Left renal pelvis (tissue), 4 donors: ENCODE measurements around the gene EFHD1. TPM values are rescaled to one million over a fixed set of nuclear protein-coding genes. Genes with fewer than 3 reads are reported as not detected.
"Not testable (repeated sequence)": the region's sequence is repeated elsewhere in the genome, so short reads cannot be mapped to it uniquely, and the experiment has no call there.

Experiments
- DNase-seq, 4 donors: peaks; one replicate each; pipeline ENCODE4 v3.0.0-alpha.2; 2013; ENCODE audit warnings: low read depth in 4 of 4, low spot score in 3 of 4
- polyA plus RNA-seq, 4 donors: library from polyadenylated mRNA; unstranded; fragments of 120-200 nt; gene quantifications; one replicate each; pipeline ENCODE4 v1.2.1, GENCODE V29; 2013; ENCODE audit not compliant: insufficient read length in 4 of 4

Gene EFHD1
- polyA plus RNA-seq, 4 donors: 16.4 to 90.4 (median 74.1) TPM

GRCh38 chr2:232613538-232614134, 19.8 kb upstream of the EFHD1 start:
- no peak for DNase-seq

- DNase-seq: no peak
Observed at GRCh38 chr2:232615339-232615738, 18.1 kb upstream of the EFHD1 start.

GRCh38 chr2:232621186-232621585, 12.2 kb upstream of the EFHD1 start:
- no peak for DNase-seq

GRCh38 chr2:232622563-232622962, 10.8 kb upstream of the EFHD1 start:
- DNase-seq: no peak

GRCh38 chr2:232623768-232624765, 9.3 kb upstream of the EFHD1 start:
- DNase-seq: no peak

GRCh38 chr2:232626584-232626983, 6.8 kb upstream of the EFHD1 start:
- no peak for DNase-seq

- DNase-seq: no peak
Observed at GRCh38 chr2:232628466-232629128, 4.8 kb upstream of the EFHD1 start.

GRCh38 chr2:232629129-232629475, 4.3 kb upstream of the EFHD1 start:
- no peak for DNase-seq

- DNase-seq: no peak
Observed at GRCh38 chr2:232632229-232632903, 1.0 kb upstream of the EFHD1 start.

GRCh38 chr2:232632904-232633412, 446 bp upstream of the EFHD1 start:
- peak in 2 of 4 donors; percentile 41 to 42 for DNase-seq

GRCh38 chr2:232634206-232635150, 1.1 kb downstream of the EFHD1 start:
- DNase-seq: peak in 2 of 4 donors; percentile 12 to 14

GRCh38 chr2:232635376-232635775, 2.0 kb downstream of the EFHD1 start:
- DNase-seq: not testable (repeated sequence)

GRCh38 chr2:232635820-232636219, 2.4 kb downstream of the EFHD1 start:
- DNase-seq: no peak

GRCh38 chr2:232636788-232637420, 3.5 kb downstream of the EFHD1 start:
- no peak for DNase-seq

- no peak for DNase-seq
Observed at GRCh38 chr2:232637866-232638583, 4.6 kb downstream of the EFHD1 start.

GRCh38 chr2:232641153-232641848, 7.9 kb downstream of the EFHD1 start:
- no peak for DNase-seq

- DNase-seq: no peak
Observed at GRCh38 chr2:232643147-232643425, 9.7 kb downstream of the EFHD1 start.

GRCh38 chr2:232643813-232644347, 10.5 kb downstream of the EFHD1 start:
- no peak for DNase-seq
